K562 (cell line): ENCODE data around the gene LHPP. TPM values are rescaled to one million over a fixed set of nuclear protein-coding genes. Genes with fewer than 3 reads are reported as not detected.
A peak's percentile ranks its signal among the peaks of the same experiment; 100 is the strongest.

Experiments used
- GTF3C2 ChIP-seq: IDR thresholded peaks from 3 replicates; pipeline ENCODE4 v1.6.1; 2011; ENCODE audit warnings: borderline replicate concordance, mild to moderate bottlenecking, moderate library complexity; ENCODE audit not compliant: insufficient read length; ENCODE audit errors: extremely low read depth
- MCM3 ChIP-seq: fragments of 450-650 bp; IDR thresholded peaks from 2 replicates; pipeline ENCODE4 v1.6.1; 2016
- POLR2B ChIP-seq: fragments of 450-650 bp; IDR thresholded peaks from 2 replicates; pipeline ENCODE4 v1.6.1; 2018; ENCODE audit warnings: low read depth; ENCODE audit not compliant: partially characterized antibody
- SRSF3 ChIP-seq: fragments of 200-400 bp; formaldehyde crosslinking; IDR thresholded peaks from 2 replicates; pipeline ENCODE4 v1.6.1; 2016; ENCODE audit warnings: mild to moderate bottlenecking, low read length, moderate library complexity; ENCODE audit not compliant: insufficient read depth
- TFAM ChIP-seq: fragments of 250-450 bp; sonication (Bioruptor Pico); conservative IDR thresholded peaks from 2 replicates; pipeline ENCODE4 v1.5.0; 2021; ENCODE audit warnings: mild to moderate bottlenecking, moderate library complexity
- TFAP4 ChIP-seq: sonication (generic); formaldehyde crosslinking; IDR thresholded peaks from 2 replicates; pipeline ENCODE4 v1.8.0; 2022; ENCODE audit warnings: missing genetic modification reagents, mild to moderate bottlenecking, moderate library complexity, borderline replicate concordance
- ZNF589 ChIP-seq: fragments of 200-800 bp; sonication (Bioruptor generic); IDR thresholded peaks from 2 replicates; pipeline ENCODE4 v1.6.1; 2016; ENCODE audit warnings: low read depth, missing genetic modification characterization, missing compliant biosample characterization
- ZNF76 ChIP-seq: fragments of 250-450 bp; sonication (Bioruptor Pico); IDR thresholded peaks from 2 replicates; pipeline ENCODE4 v1.4.0; 2020; ENCODE audit warnings: mild to moderate bottlenecking, moderate library complexity, borderline replicate concordance
- polyA plus RNA-seq, 8 experiments: library from polyadenylated mRNA; depleted of rRNA in 4 of 8; stranded (reverse) in 5 of 8; unstranded in 3 of 8; fragments of >200 nt; fragmentation: Nextera tagmentation in 2 of 8; fragmentation: Illumina TruSeq in 1 of 8; extraction: Ambion mirVana in 2 of 8; extraction: Trizol in 1 of 8; gene quantifications; 2 replicates each; pipeline versions ENCODE4 v1.2.1 to v1.2.3, GENCODE V29; 2011 to 2014; ENCODE audit warnings: inconsistent platforms in 1 of 8, missing spikeins in 1 of 8
- total RNA-seq, 7 experiments: library from RNA; depleted of rRNA in 6 of 7; stranded (reverse); fragments of >200 nt in 6 of 7; fragmentation: Illumina TruSeq in 2 of 7; extraction: Trizol in 2 of 7; gene quantifications; 2 replicates each; pipeline versions ENCODE4 v1.2.1 to v1.2.3, GENCODE V29; 2011 to 2021; ENCODE audit warnings: low replicate concordance in 1 of 7

LHPP gene
- total and polyA plus RNA-seq, 9 of the 15 experiments (the other 6 are each of a cell fraction or from before 2014, with no cell fraction given), result 0.34 to 7.4 (median 3.0) TPM

- no peak for TF ChIP-seq SRSF3
- TF ChIP-seq TFAP4 (CRISPR knock-in tag), result peak; percentile 47
- no peak for TF ChIP-seq GTF3C2
- TF ChIP-seq MCM3, result no peak
- no peak for TF ChIP-seq TFAM (CRISPR knock-in tag)
- no peak for TF ChIP-seq ZNF589
- no peak for TF ChIP-seq ZNF76 (CRISPR knock-in tag)
- TF ChIP-seq POLR2B, result peak; percentile 91
- TF ChIP-seq, all 486 proteins: peak for 67
These were observed 42.7 kb upstream of the LHPP start, which contains the start of gene OAT (continued) for GRCh38 chr10:124418726-124419501.
